ENCODE measurements around the gene LRRC8C.

DNA sequence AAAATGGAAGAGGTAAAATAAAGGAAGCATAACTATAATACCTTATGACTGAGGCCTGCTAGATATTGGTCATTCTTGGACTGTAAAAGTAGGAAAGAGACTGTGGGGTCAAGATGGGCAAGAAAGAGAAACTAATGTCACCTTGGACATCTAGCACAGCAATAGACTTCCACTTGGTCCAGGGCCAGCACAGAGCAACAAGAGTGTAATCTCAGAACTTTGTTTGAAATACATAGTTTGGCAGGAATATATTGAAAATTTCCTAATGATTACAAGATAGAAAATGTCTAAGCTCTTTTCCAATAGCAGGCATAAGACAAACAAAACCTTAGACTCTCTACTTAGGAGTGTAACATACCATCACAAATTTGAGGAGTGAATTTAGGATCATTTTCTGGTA, 4.6 kb downstream of the LRRC8C start:
- no peak for TF ChIP-seq EZH2 (IDR thresholded peaks at IDR 0.05; ENCODE audit: borderline replicate concordance, insufficient read depth, low read depth, low read length, poor library complexity, severe bottlenecking)
- TF ChIP-seq, protein P1, sequence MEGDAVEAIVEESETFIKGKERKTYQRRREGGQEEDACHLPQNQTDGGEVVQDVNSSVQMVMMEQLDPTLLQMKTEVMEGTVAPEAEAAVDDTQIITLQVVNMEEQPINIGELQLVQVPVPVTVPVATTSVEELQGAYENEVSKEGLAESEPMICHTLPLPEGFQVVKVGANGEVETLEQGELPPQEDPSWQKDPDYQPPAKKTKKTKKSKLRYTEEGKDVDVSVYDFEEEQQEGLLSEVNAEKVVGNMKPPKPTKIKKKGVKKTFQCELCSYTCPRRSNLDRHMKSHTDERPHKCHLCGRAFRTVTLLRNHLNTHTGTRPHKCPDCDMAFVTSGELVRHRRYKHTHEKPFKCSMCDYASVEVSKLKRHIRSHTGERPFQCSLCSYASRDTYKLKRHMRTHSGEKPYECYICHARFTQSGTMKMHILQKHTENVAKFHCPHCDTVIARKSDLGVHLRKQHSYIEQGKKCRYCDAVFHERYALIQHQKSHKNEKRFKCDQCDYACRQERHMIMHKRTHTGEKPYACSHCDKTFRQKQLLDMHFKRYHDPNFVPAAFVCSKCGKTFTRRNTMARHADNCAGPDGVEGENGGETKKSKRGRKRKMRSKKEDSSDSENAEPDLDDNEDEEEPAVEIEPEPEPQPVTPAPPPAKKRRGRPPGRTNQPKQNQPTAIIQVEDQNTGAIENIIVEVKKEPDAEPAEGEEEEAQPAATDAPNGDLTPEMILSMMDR (IDR thresholded peaks at IDR 0.05), result no peak
